Gastrocnemius medialis (tissue), 4 donors: ENCODE results near the gene NDUFS8. TPM values are rescaled to one million over a fixed set of nuclear protein-coding genes. Genes with fewer than 3 reads are reported as not detected.

Experiments used
- ATAC-seq, 2 donors: fragments of 150-250 bp; one replicate each; pipeline ENCODE4 v1.9.1; 2016
- DNase-seq, 2 donors: peaks; one replicate each; pipeline ENCODE4 v3.0.0-alpha.2; 2019
- H3K27ac ChIP-seq, 4 donors: fragments of 200-600 bp; sonication (generic); 1 replicate in 1 of 4; 2 replicates in 3 of 4; pipeline ENCODE4 v1.5.1; 2016 to 2018; ENCODE audit warnings: mild to moderate bottlenecking in 2 of 4, moderate library complexity in 1 of 4
- H3K27me3 ChIP-seq, 3 donors: fragments of 200-600 bp; sonication (generic) in 2 of 3; 1 replicate in 1 of 3; 2 replicates in 2 of 3; pipeline versions ENCODE4 v1.5.1 to v1.6.0; 2016 to 2019; ENCODE audit warnings: mild to moderate bottlenecking in 1 of 3, moderate library complexity in 1 of 3
- H3K36me3 ChIP-seq, 2 donors: fragments of 200-600 bp; sonication (generic) in 1 of 2; one replicate each; pipeline ENCODE4 v1.5.1; 2017 to 2018
- H3K4me1 ChIP-seq, 2 donors: fragments of 200-600 bp; sonication (generic) in 1 of 2; one replicate each; pipeline ENCODE4 v1.5.1; 2016 to 2017; ENCODE audit warnings: mild to moderate bottlenecking in 2 of 2
- H3K4me3 ChIP-seq, 4 donors: fragments of 200-600 bp; sonication (generic) in 3 of 4; 1 replicate in 1 of 4; 2 replicates in 3 of 4; pipeline ENCODE4 v1.5.1; 2016 to 2019; ENCODE audit warnings: mild to moderate bottlenecking in 2 of 4
- H3K9me3 ChIP-seq, 3 donors: fragments of 200-600 bp; sonication (generic) in 2 of 3; 1 replicate in 1 of 3; 2 replicates in 2 of 3; pipeline ENCODE4 v1.5.1; 2016 to 2019
- CTCF ChIP-seq, 5 experiments: fragments of 450-650 bp in 3 of 5; fragments of 200-600 bp in 2 of 5; sonication (generic) in 2 of 5; IDR thresholded peaks in 4 of 5; conservative IDR thresholded peaks in 1 of 5; 1 replicate in 4 of 5; 2 replicates in 1 of 5; pipeline ENCODE4 v1.5.1; 2016 to 2019; ENCODE audit warnings: antibody characterized with exemption in 5 of 5, mild to moderate bottlenecking in 3 of 5, moderate library complexity in 3 of 5
- POLR2A ChIP-seq, 2 donors: fragments of 450-650 bp; IDR thresholded peaks; one replicate each; pipeline ENCODE4 v1.6.1; 2017; ENCODE audit warnings: antibody characterized with exemption in 2 of 2, mild to moderate bottlenecking in 2 of 2, moderate library complexity in 2 of 2
- in situ Hi-C, 4 donors: fragments of 200-750 bp; cut with MboI; loops; one replicate each; pipeline versions ENCODE4 v1.15.0 to v1.8.0; 2017; ENCODE audit warnings: low sequenced_read_pairs in 4 of 4
- intact Hi-C: fragments of 100-400 bp; cut with DNase I; formaldehyde crosslinking; loops from one replicate; pipeline ENCODE4 v1.15.1; 2023; ENCODE audit warnings: low total_unique reads
- total RNA-seq, 4 donors: library from RNA; depleted of rRNA; stranded (reverse); fragments of >200 nt; gene quantifications; one replicate each; pipeline versions ENCODE4 v1.1.0 to v1.2.3, GENCODE V29; 2016

Gene NDUFS8
- total RNA-seq, 4 donors from 2014 or later: 242 to 432 (median 307) TPM

GRCh38 chr11:68015467-68015866, 15.0 kb upstream of the NDUFS8 start:
- ATAC-seq: no peak
- Histone ChIP-seq H3K4me3 (no peak overlapping the region), H3K9me3 (no peaks in the 10 kb centered on the region), H3K4me1 (peaks cover 1 to 9% of the 10 kb centered on the region in 2 donors), H3K36me3 (no peaks in the 10 kb centered on the region), H3K27me3 (no peaks in the 10 kb centered on the region), H3K27ac (no peak overlapping the region)
- no peak for DNase-seq
- TF ChIP-seq CTCF (IDR thresholded peaks at IDR 0.05 in 4 of 5, conservative IDR thresholded peaks at IDR 0.05 in 1 of 5): no peak
- no peak for TF ChIP-seq POLR2A (IDR thresholded peaks at IDR 0.05)
- intact Hi-C loops: no loop called here
- in situ Hi-C loops: no loop called here

- Histone ChIP-seq H3K27ac (no peak overlapping the region), H3K9me3 (no peaks in the 10 kb centered on the region), H3K4me1 (peaks cover 0 to under 1% of the 10 kb centered on the region in 2 donors), H3K4me3 (no peak overlapping the region), H3K36me3 (no peaks in the 10 kb centered on the region), H3K27me3 (no peaks in the 10 kb centered on the region)
- intact Hi-C loops: no loop called here
- no peak for TF ChIP-seq POLR2A (IDR thresholded peaks at IDR 0.05)
- TF ChIP-seq CTCF (IDR thresholded peaks at IDR 0.05 in 4 of 5, conservative IDR thresholded peaks at IDR 0.05 in 1 of 5): no peak
- no peak for ATAC-seq
- DNase-seq: no peak
- in situ Hi-C loops: no loop called here
Observed at GRCh38 chr11:68016161-68016903, 14.1 kb upstream of the NDUFS8 start.

- TF ChIP-seq CTCF (IDR thresholded peaks at IDR 0.05 in 4 of 5, conservative IDR thresholded peaks at IDR 0.05 in 1 of 5) (no peak), POLR2A (IDR thresholded peaks at IDR 0.05) (no peak)
- intact Hi-C loops: no loop called here
- H3K36me3 ChIP-seq: no peaks in the 10 kb centered on the region
- H3K27ac ChIP-seq: no peak overlapping the region
- H3K9me3 ChIP-seq: no peaks in the 10 kb centered on the region
- no peak overlapping the region for H3K4me3 ChIP-seq
- DNase-seq (no peak), ATAC-seq (no peak)
- no peaks in the 10 kb centered on the region for H3K4me1 ChIP-seq
- in situ Hi-C loops: no loop called here
- H3K27me3 ChIP-seq: no peaks in the 10 kb centered on the region
Observed at GRCh38 chr11:68016904-68017817, 13.3 kb upstream of the NDUFS8 start.

GRCh38 chr11:68017980-68018729, 12.3 kb upstream of the NDUFS8 start:
- Histone ChIP-seq H3K27ac (no peak overlapping the region), H3K9me3 (no peaks in the 10 kb centered on the region), H3K36me3 (no peaks in the 10 kb centered on the region), H3K27me3 (no peaks in the 10 kb centered on the region), H3K4me3 (no peak overlapping the region), H3K4me1 (no peaks in the 10 kb centered on the region)
- TF ChIP-seq POLR2A (IDR thresholded peaks at IDR 0.05): no peak
- ATAC-seq: no peak
- intact Hi-C loops (no loop called here), in situ Hi-C loops (no loop called here)
- no peak for DNase-seq
